ENCODE results near the gene ZNF423.

Gene ZNF423

DNA sequence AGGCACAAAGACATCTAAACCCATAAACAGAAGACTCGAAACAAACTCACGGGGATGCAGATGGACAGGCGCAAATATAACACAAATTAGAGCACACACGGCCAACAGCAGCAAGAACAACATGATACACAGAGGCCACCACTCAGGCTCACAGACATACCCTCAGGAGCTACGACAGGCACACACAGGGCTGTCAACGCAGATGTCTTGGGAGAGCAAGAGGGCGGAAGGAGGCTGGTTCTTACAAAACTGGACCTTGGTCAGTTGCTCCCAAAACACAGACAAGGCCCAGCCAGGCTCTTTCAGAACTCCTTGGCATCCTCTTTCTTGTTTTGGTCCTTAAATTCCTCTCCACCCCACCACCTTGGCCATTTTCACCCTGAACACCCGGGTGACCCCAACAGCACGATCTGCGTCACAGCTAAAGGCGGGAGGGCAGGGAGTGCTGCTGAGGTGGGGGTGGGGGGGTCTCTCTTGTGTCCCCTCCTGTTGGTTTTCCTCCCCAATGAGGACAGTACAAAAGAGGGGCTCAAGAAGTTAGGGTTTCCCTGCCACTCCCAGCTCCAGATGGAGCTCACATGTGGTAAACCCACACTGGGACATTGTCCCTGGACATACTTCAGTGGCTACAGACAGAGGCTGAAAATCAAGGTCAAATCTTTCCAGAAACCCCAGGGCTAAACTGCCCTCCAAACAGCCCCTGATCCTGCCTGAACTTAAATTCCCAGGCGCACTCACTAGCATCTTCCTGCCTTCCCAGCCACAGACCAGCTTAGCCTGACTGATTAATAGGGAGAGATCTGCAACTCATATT is 261.0 kb downstream of the ZNF423 start:
- DNase-seq = no peak

DNA sequence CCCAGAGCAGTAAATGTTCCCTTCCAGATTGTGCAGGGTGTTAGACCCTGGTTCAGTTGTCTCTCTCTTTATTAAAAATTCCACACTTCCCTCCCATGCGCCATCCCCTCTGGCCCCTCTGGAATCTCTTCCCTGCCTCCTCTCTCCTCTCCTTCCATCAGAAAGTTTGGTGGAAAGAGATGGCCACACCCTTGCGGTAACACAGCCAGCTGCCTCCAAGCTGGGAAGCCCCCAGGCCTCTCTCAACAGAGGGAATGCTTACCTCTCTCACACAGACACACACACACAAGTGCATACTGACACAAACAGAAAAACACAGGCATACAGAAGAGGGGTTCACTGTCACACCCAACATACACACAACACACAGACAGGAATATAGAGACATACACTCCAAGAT is 261.8 kb downstream of the ZNF423 start:
- DNase-seq = no peak

DNA sequence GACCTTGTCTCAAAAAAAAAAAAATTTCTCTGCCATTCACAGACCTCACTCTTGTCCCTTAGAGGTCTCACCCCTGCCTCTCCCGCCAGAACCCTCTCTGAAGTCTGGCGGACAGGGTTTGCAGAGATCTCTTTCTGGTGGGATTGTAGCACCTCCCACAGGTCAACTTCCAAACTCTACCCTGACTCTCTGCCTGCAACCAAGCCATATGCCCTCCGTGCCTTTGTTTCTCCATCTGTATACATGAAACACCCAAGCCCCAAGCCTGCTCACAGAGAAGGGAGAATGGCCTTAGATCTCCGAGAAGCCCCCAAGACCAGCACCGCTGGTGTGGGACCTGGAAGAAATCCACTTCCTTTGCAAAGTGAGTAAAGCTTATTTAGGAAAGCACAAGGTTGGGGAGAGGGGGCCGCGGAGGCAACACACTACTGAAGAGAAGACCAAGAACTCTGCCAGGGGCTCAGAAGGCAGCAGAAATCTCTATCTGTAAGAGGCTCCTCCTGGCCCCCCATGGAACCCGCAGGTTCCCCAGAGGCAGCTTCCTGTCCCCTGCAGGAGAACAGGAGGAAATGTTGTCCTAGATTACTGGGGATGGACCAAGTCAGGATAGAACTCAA is 262.4 kb downstream of the ZNF423 start:
- no peak for DNase-seq

DNA sequence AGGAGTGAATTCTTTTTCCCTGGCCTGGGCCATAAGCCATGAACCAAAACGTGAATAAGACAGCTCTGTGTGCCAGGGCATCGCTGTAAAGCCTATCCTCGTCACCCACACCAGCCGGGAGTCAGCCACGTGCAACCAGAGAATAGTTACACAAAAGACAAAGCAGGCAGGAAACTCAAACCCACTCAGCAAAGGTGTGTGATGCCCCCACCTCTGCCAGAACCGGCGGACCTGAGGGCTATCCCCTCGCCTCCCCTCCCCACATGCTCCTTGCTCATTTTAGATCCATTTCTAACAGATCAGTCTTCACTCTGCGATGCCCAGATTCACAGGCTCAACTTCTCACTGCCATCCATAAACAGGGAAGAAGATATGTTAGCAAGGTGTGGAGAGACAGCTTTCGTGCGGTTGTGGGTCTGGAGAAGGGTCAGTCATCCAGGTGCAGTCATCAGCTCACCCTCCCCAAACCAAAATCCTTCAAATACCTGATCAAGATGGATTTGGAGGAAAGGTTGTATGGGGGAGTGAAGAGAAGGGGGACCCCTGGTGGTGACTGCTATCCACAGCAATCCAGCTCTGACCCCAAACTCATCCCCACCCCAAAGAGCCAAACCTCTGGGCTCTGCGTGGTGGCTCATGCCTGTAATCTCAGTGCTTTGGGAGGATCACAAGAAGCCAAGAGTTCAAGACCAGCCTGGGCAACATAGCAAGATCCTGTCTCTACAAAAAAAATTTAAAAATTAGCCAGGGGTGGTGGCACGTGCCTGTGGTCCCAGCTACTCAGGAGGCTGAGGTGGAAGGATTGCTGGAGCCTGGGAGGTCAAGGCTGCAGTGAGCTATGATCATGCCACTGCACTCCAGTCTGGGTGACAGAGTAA is 263.1 kb downstream of the ZNF423 start:
- DNase-seq = peak; percentile 51

DNA sequence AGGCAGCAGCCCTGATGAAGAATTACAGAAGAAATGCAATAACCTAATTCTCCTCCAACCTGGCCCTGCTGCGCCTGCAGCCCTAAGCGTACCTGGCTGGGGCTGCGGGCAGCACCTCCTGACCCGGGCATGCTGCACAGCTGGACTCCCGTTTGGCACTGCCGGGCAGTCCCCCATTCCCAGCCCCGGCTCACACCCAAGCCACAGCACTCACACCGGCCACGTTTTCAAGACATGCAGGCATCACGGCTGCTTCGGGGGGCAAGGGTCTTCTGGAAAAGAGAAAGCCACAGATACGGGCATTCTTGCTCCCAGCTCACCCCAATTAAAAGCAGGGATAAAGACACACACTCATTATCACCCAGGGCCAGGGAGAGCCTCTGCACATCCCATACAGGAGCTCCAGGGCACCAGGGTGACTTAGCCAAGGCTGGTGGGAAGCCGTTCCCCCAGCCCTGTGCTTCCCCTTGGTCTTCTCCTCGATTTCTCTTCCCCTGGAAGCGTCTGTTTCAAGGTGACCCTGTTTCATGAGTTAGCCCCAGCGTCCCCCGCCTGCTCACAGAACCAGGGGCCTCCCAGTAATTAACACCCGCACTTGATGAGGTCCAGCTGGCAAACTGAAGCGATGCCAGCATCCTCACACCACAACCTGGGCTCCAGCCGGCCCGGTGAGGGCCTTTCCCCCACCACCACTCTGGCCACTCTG is 265.6 kb downstream of the ZNF423 start:
- DNase-seq = no peak

DNA sequence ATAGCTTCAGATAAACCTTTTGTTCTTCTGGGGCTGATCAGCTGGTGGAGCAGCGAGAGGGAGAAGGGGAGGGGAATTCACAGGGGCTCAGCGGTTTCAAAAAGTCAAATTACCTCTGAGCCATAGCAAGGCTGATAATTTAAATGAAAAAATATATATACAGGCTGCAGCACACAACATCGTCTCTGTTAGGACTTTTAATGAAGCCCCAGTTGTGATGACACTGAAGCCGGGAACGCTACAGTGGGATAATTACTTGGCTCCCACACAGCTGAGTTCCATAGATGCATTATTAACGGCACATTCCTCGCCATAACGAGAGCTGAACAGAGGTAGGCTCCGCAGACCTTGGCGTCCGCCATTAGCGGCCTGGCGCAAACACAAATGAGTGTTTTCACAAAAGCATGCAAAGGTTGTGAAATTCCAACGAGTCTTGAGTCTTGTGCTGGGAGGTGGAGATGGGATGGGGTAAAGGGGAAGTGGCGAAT is 266.3 kb downstream of the ZNF423 start:
- no peak for DNase-seq

DNA sequence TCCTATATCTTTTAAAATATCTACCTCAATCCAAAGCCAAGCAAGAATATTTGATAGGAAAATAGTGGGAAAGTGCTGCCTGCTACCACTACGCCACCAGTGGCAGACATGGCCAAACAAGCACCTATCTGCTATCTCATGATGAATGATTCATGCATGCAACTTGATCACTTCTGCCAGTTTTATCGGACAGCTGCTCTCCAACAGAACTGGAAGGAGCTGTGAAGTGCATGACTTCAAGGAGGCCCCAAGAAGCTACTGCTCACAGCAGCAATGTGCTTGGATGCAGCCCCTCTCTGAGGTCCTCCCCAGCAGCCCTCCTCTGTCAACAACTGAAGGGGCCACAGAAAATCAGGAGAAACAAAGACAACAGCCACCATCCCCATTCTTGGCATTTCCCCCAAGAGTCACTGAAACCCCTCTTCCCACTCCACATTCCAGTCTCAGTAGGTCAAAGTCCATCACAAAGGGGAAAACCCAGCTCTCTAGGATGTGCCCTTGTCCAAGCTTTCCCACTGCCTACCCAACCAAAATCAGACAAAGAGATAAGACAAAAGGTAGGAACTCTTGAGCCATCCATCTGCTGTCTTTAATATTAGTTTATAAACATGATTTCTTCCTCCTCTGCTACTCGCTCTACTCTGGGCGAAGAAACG is 267.1 kb downstream of the ZNF423 start:
- no peak for DNase-seq

DNA sequence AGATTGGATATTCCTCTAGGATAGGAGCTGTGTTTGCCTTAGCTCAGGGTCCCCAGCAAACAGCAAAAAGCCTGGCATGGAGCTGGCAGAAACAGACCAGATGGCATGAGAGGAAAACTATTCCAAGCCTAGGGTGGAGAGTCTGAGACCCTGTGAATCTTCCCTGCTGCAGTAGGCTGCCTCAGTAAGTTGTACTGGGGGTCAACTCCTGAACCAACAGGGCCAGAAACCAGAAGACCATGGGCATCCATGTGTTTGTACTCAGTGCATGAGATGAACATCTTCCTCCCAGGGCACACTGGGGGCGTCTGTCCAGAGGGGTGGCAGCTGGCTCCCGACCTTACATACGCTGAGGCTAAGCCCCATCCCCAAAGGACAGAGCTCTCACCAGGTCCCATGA is 267.9 kb downstream of the ZNF423 start:
- peak; percentile 41 for DNase-seq

DNA sequence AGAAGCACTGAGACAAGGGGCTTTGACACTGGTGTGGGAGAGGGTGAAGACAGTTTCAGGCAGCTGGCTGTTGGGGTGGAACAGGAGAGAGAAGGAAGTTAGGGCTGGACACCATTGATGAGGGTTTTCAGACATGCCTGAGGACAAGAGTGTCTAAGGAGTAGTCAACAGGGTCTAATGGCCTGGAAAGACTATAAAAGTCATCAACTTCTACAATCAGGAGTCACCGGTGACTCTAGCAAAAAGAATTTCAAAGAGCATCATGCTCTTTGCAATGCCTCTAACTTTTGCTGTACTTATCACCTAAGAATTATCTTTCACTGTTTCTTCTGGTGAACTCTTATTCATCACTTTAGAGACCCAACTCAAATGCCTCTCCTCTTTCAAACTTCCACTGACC is 268.4 kb downstream of the ZNF423 start:
- DNase-seq = no peak

DNA sequence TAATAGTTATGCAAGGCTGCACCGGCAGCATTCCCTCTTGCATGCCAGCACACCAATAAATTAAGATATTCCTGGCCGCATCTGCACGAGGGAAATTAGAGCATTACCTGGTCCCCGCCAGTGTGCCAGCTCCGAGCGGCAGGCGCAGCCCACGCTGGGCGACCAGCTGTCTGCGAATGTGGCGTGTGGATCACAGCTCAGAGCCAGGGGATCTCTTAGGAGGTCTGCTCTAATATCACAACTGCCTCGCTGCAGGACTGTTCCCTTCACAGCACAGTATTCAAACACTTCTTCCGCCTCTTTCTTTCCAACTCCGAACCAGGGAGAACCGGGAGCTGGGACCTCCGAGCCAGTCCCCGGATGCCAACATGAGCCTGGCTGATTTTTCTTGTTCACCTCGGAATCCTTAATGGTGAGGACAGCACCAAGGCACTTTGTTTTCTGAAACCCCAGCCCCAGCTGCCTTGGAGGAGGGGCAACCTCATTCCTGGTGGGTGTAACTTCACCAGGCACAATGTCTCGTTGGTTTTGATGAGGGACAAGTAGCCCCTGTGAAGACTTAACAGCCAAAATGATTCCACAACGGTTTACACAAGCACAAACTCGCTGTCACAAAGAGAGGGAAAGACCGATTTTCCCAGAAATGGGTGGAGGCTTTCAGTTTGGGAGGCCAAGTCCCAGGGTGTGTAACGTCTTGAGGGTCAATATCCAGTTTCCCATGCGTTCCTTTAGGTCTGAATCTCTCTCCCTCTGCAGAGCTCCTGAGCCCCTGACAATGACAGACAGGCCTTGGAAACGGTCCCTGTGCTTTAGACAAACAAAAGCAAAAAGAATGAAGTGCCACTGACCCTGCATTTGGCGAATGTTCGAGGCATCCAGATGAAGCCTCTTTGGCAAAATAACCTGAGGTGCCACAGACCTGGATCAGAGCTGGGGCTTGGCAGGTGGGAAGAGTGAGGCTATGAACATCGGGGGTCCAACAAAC is 269.2 kb downstream of the ZNF423 start:
- peak; percentile 67 for DNase-seq

DNA sequence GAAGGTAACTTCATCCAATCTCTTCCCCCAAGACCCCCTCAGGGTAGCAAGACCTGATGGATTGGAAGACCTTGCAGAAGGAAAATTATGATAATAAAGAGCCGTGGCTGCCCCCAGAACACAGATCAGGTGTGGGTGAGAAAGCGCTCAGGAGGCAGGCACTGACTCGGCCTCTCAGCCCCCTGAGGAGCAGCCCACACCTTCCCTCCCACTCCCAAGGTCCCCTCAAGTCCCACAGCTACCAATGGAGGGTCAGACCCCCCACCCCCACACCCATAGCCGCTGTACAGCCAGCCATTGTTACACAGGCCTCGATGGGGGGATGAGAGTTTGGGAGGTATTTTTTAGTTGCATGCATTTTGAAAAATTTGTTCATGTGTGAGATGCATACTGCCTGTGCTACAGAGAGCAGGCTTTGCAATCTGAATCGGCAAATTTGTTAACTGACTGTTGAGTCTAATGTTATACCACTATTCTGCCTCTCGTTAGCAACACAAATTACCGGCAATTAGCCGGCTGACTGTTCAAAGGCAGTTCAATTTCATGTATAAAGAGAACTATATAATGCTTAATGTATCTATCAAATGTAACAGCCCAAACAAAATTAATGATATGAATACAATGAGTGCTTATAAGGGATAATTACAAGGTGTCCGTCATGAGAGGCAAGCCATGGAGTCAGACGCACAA is 270.6 kb downstream of the ZNF423 start:
- DNase-seq = no peak

DNA sequence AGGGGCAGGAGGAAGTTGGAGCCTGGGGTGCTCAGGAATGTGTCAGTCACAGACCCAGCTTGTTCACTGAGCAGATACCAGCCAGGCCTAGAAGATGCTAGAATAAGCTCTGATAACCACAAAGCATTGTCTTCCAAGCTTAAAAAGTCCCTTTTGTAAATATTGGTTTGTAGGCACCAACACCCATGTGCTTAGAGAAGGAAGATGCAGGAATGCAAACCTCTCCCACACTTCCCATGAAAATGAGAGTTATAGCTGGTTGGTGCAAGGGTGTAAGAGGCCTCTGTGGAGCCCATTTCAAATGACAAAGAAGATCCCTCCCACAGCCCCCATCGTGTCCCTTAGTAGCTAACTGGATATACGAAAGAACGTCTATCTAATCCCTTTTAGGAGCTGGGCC is 272.0 kb downstream of the ZNF423 start:
- no peak for DNase-seq

DNA sequence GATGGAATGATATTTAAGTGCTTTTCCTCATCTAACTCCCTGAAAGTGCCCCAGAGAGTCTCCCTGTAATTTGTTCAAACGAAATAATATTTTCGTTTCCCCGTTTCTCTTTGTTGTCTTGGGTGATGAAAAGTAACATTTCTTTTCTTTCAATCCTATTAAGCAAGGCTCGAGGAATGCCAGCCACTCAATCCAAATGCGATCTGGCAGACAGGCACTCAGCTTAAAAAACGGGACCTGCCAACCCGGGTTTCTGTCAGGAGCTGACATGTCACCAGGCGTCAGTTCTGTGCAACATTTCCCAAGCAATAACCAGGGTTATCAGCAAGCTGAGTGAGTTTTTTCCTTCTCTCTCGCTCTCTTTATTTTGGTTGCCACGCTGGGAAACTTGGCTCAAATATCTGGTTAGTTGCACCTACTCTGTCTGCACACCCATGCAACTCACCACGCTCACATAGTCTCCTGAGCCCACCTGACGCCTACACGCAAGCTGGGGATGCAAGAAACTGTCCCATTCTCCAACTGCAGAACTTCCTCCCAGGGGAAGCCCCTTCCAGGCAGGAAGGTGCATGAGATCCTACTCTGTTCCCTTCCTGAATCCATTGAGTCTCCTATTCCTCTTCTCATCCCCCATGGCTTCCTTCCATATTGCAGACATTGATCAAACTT is 274.1 kb downstream of the ZNF423 start:
- no peak for DNase-seq

DNA sequence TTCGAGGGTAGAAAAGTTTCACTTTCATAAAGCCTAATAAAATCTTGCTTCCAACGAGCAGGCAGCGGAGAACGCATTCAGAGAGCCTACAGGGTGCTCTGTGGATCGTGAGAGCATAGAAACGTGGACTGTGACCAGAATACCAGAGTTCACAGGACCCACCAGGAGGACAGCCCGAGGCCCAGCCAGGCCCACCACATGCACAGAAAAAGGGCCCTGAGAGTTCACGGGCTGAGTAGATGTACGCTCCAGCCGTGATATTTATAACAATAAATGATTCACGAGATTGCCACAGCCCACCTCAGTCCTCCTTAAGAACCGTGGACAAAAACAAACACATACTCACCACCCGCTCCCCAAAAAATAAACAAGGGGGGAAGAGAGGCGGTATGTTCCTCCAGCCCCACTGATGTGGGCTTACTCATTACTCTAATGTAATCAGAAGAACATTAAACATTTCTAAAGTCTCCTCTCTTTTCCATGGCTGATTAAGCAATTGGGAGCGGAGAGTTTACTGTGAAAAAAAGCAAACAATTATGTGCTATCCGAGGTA is 275.1 kb downstream of the ZNF423 start:
- DNase-seq = no peak

DNA sequence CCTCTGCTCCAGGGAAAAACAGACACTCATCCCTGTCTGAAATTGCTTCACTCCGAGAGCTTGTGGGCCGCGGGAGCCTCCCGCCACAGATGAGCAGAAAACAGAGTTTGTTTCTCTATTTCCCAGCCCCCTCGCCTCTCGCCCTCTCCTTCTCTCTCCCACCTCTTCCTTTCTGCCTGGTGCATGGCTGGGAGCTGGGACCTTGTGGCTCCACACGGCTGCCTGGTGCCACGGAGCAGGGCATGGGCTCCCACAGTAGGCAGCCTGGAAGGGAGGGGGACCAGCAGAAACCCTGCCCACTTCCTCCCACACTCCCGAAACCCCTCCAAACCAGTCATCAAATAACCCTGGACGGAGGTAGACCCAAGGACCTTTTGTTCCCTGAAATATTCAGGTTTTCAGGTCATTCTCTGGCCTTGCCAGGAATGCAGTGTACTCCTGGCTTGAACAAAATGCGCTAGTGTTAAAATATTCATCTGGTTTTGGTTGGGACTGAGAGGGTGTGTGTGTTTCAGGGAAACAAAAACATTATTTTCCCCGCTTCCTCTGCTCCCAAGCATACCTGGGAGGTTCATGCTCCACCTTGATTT is 277.4 kb downstream of the ZNF423 start:
- DNase-seq = no peak

DNA sequence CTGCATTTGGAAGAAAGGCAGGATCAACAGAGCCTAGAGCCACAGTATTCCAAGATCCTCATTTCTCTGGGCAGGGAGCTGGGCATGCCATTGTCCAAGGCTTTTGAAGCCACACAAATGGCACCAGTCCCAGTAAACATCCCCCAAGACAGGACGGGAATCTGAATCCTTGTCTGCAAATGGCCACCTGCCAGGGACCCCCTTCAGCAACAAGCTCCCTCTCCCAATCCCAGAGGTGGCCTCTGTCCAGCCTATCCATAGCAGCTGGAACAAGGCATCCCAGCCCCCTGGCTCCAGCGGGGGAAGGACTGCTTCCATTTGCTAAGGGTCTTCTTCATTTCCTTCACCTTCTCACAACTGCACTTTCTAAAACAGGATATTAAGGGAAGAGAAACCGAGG is 277.9 kb downstream of the ZNF423 start:
- no peak for DNase-seq

DNA sequence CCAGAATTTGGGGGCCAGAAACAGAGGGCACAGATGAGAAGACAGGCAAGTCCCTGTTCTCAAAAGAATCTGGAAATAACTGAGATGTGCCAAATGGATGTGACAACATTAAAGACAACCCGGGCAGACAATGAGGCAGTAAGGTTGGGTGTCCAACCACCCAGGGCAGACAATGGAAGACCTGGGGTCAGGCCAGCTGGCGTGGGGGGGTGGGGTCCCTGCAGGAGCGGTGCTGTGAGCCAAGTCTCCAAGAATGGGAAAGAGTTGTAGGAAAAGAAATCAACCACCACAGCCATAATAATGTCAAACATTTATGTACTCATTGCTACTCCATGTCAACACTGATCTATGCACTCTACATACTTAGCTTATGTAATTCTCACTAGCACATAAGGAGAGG is 279.0 kb downstream of the ZNF423 start:
- DNase-seq = no peak

DNA sequence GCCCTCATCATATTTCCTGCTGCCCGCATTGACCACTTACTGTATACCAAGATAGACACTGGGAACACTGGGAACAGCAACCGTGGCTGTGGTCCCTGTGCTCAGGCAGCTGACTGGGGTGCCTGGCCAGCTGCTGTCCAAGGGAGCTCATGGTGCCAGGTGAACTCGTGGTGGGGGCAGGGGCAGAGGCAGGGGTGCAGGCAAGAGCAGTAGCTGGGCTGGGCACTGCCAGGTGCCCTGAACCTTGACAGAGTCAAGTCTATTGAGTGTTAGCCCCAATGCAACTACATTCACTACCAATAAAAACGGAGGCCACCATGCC is 279.8 kb downstream of the ZNF423 start:
- DNase-seq = no peak
